ENCODE results near the gene FREM2.

The FREM2 gene

GRCh38 chr13:38830442-38831045, 143.7 kb downstream of the FREM2 start:
- no peak for DNase-seq

- DNase-seq, result no peak
Measured at GRCh38 chr13:38844581-38844980, 157.7 kb downstream of the FREM2 start.

DNA sequence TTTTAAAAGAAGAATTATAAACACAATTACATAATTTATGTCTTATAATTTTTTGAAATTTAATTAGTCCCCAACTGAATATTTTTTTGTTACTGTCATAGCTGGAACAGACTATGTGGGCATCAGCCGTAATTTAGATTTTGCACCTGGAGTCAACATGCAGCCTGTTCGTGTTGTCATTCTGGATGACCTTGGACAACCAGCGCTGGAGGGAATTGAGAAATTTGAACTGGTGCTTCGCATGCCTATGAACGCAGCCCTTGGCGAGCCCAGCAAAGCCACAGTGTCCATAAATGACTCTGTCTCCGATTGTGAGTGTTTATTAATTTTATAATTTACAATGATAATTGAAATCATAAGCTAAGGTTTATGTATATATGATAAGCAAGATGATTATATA, 161.5 kb downstream of the FREM2 start:
- DNase-seq, result no peak

GRCh38 chr13:38849315-38849714, 162.4 kb downstream of the FREM2 start:
- DNase-seq, result no peak

DNA sequence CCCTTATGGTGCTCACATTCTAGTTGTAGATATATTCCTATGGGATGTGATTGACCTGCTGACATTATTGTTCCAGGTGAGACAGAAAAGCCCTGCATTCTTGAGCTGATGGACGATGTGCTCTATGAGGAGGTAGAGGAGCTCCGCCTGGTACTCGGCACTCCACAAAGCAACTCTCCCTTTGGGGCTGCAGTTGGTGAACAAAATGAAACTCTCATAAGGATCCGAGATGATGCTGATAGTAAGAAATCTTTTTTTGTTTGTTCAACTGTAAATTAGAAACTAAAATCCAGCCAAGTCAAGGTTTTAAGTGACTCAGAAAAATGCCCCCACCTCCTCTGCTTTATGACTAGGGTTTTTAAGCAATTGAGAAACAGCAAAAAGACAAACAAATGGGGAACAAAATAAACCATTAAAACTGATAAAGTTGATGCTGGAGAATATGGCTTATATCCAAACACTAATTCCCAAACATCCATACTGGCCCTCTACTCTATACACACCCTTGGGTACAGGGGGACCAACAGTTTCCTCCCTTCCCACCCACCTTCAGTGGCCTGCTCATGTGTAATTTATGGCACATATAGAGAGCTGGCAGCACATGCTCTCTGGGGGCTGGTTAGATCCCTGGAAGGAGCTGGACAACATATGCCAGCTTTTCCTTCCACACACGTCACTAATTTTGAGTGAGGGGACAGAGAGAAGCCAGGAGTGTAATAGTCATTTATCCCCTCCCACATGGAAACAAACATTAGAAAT, 164.2 kb downstream of the FREM2 start:
- no peak for DNase-seq

GRCh38 chr13:38854226-38854625, 167.3 kb downstream of the FREM2 start:
- no peak for DNase-seq

GRCh38 chr13:38856065-38856464, 169.2 kb downstream of the FREM2 start:
- DNase-seq, result no peak

- no peak for DNase-seq
Measured at GRCh38 chr13:38862443-38862842, 175.6 kb downstream of the FREM2 start.

GRCh38 chr13:38863536-38863935, 176.7 kb downstream of the FREM2 start:
- no peak for DNase-seq

- no peak for DNase-seq
Measured at GRCh38 chr13:38866649-38867048, 179.8 kb downstream of the FREM2 start.

- no peak for DNase-seq
Measured at GRCh38 chr13:38868399-38868798, 181.5 kb downstream of the FREM2 start.

- DNase-seq, result no peak
Measured at GRCh38 chr13:38868870-38869269, 182.0 kb downstream of the FREM2 start.

- no peak for DNase-seq
Measured at GRCh38 chr13:38871275-38871674, 184.4 kb downstream of the FREM2 start.

DNA sequence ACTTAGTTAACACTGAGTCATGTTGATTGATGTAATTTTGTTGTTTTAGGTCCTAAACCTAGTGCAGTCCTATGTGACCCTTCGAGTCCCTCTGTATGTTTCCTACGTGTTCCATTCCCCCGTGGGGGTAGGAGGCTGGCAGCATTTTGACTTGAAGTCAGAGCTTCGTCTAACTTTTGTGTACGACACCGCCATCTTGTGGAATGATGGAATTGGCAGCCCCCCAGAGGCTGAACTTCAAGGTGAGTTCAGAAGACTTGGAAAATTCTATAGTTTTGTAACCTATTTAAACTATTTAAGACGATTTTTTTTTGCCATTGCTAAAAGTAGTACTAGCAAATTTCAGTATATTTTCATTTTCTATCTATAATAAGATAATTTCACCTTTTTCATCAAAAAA, 185.8 kb downstream of the FREM2 start:
- DNase-seq, result peak; percentile 11

- DNase-seq, result no peak
Measured at GRCh38 chr13:38875186-38875875, 188.5 kb downstream of the FREM2 start.

GRCh38 chr13:38879278-38879677, 192.4 kb downstream of the FREM2 start:
- no peak for DNase-seq

DNA sequence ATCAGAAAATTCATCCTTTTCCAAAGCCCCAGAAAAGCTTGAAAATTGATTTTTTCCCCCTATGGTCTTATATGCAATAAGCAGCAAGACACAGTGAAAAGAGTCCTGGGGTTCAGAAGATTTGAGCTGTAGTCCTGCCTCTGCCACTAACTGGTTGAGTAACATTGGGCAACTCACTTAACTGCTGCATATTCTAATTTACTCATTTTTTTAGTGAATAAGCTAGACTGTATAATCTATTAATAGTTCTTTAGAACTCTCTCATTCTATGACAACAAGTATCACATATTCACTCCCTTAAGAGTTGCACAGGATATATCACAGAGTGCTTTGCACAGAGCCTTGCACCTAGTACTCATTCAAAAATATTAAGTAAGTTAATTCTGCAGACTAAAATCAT, 192.9 kb downstream of the FREM2 start:
- no peak for DNase-seq

GRCh38 chr13:38880397-38880796, 193.5 kb downstream of the FREM2 start:
- no peak for DNase-seq

DNA sequence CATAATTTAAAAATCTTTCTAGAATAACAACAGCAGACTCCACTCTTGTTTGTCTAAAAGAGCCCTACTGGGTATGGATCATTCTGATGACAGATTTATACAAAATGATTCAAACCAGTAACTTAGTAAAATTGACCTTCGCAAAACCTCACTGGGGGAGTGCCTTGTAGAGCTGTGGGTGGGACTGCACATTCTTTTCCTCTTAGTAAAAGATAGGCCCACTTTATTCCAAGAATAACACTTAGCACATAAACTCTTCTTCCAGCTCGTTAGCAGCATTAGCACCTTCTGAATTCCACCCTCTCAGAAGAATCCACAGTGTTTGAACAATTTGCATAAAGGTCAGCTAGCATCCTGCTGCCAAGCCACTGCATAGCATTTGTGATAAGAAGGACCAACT, 196.9 kb downstream of the FREM2 start:
- DNase-seq, result no peak

GRCh38 chr13:38888309-38888708, 201.4 kb downstream of the FREM2 start:
- DNase-seq, result no peak

DNA sequence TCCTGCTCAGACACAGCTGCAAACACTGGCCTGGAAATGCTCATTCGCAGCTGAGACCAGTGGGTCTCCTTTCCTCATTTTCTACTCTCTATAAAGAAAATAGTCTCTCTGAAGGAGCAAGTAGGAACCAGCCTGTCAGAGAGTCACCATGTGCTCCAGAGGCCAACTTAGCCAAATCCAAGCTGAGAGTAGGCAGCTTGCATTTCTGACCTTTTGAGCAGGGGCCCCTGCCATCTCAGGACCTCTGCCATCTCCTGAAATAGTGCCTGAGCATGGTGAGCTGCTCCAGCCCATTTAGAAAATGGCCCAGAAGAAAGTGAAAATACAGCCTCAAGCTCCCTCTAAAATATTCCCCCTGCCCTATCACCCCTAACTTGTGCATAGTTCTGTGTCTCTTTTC, 208.2 kb downstream of the FREM2 start:
- DNase-seq, result no peak

- no peak for DNase-seq
Measured at GRCh38 chr13:38897521-38897920, 210.6 kb downstream of the FREM2 start.

GRCh38 chr13:38898481-38898880, 211.6 kb downstream of the FREM2 start:
- no peak for DNase-seq

DNA sequence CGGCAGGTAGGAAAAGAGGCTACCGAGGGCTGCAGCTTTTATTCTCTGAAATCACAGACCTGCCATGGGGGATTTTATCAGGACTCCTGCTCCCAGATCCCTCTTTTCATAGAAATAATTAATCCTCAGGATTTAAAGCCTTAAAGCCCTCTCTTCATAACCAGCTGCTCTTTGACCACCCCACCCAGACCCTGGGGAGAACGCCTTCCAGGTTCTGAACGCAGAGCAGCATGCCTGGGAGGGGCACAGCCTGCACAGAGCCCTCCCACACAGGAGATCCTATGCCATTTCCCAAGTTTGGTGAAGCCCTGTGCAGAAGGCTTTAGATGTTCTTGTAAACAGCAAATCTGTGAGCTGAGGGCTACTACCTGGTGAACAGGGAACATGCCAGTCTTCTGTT, 212.7 kb downstream of the FREM2 start:
- DNase-seq, result no peak
